H1 (cell line): ENCODE results near the gene KCTD8. TPM values are rescaled to one million over a fixed set of nuclear protein-coding genes. Genes with fewer than 3 reads are reported as not detected.
"Not testable (repeated sequence)": the region's sequence is repeated elsewhere in the genome, so short reads cannot be mapped to it uniquely, and the experiment has no call there.

Source experiments
- CTCF ChIA-PET: fragments of 300-600 bp; sonication (Branson Sonifier 250); formaldehyde crosslinking; loops from one replicate; lab custom pipeline; 2021; ENCODE audit not compliant: partially characterized antibody; lab: Charles Lee
- POLR2A ChIA-PET: fragments of 300-600 bp; sonication (Branson Sonifier 250); formaldehyde crosslinking; loops from one replicate; lab custom pipeline; 2021; ENCODE audit warnings: inconsistent platforms; ENCODE audit not compliant: partially characterized antibody; lab: Charles Lee
- DNase-seq, 2 experiments: peaks; one replicate each; pipeline versions ENCODE4 v3.0.0 to v3.0.0-alpha.2; 2010 to 2022; ENCODE audit warnings: low spot score in 2 of 2, low read depth in 1 of 2, mixed read lengths in 1 of 2
- FAIRE-seq: peaks from 2 replicates; lab custom pipeline; 2011; peaks lifted over from hg19 to GRCh38; lab: Jason Lieb, UNC
- H2AFZ ChIP-seq: 2 replicates; pipeline ENCODE4 v1.8.1; 2012; ENCODE audit warnings: low read length, inconsistent platforms
- H2AK5ac ChIP-seq: 2 replicates; pipeline ENCODE4 v1.6.1; 2013; ENCODE audit warnings: low read depth, low read length
- H2BK120ac ChIP-seq: replicated peaks from 2 replicates; pipeline ENCODE3; 2013; ENCODE audit warnings: low read depth, low read length, inconsistent platforms
- H2BK12ac ChIP-seq: 2 replicates; pipeline ENCODE4 v1.6.1; 2013; ENCODE audit warnings: low read depth, low read length
- H2BK15ac ChIP-seq: 2 replicates; pipeline ENCODE4 v1.6.1; 2013; ENCODE audit warnings: low read length
- H2BK20ac ChIP-seq: 2 replicates; pipeline ENCODE4 v1.6.1; 2013; ENCODE audit warnings: low read length
- H2BK5ac ChIP-seq: 2 replicates; pipeline ENCODE4 v1.6.1; 2013; ENCODE audit warnings: low read depth, low read length
- H3K14ac ChIP-seq: 2 replicates; pipeline ENCODE4 v1.6.1; 2013; ENCODE audit warnings: inconsistent platforms; ENCODE audit not compliant: insufficient read length
- H3K18ac ChIP-seq: 2 replicates; pipeline ENCODE4 v1.6.1; 2013; ENCODE audit warnings: low read length; ENCODE audit errors: extremely low read depth
- H3K23ac ChIP-seq: 2 replicates; pipeline ENCODE4 v1.6.1; 2013; ENCODE audit warnings: inconsistent platforms; ENCODE audit not compliant: insufficient read length
- H3K23me2 ChIP-seq: 2 replicates; pipeline ENCODE4 v1.6.1; 2013; ENCODE audit warnings: low read depth, low read length
- H3K27ac ChIP-seq: 2 replicates; pipeline ENCODE4 v1.6.1; 2011; ENCODE audit warnings: low read depth, low read length, inconsistent platforms
- H3K27me3 ChIP-seq, 4 experiments: replicated peaks in 1 of 4; 1 replicate in 1 of 4; 2 replicates in 3 of 4; pipeline versions ENCODE4 v1.6.1 to v1.8.1; 2011 to 2013; ENCODE audit warnings: low read length in 3 of 4, mild to moderate bottlenecking in 3 of 4, inconsistent platforms in 2 of 4, mixed read lengths in 2 of 4, moderate library complexity in 1 of 4; ENCODE audit not compliant: control insufficient read depth in 3 of 4, insufficient read depth in 3 of 4; ENCODE audit errors: extremely low read depth in 1 of 4
- H3K36me3 ChIP-seq, 4 experiments: 2 replicates each; pipeline versions ENCODE4 v1.6.1 to v1.8.1; 2011 to 2013; ENCODE audit warnings: mild to moderate bottlenecking in 4 of 4, low read length in 3 of 4, moderate library complexity in 2 of 4, control low read depth in 1 of 4, inconsistent platforms in 1 of 4; ENCODE audit not compliant: insufficient read depth in 4 of 4, control insufficient read depth in 2 of 4
- H3K4ac ChIP-seq: replicated peaks from 2 replicates; pipeline ENCODE3; 2013; ENCODE audit warnings: low read length, low read depth, mixed read lengths, inconsistent platforms; ENCODE audit not compliant: insufficient read length
- H3K4me1 ChIP-seq, 4 experiments: replicated peaks in 1 of 4; 1 replicate in 1 of 4; 2 replicates in 3 of 4; pipeline versions ENCODE4 v1.6.1 to v1.8.1; 2011 to 2013; ENCODE audit warnings: low read length in 3 of 4, inconsistent platforms in 2 of 4, mixed read lengths in 1 of 4; ENCODE audit not compliant: insufficient read depth in 4 of 4, control insufficient read depth in 3 of 4
- H3K4me2 ChIP-seq, 2 experiments: 2 replicates each; pipeline versions ENCODE4 v1.6.1 to v1.8.1; 2011 to 2013; ENCODE audit warnings: low read depth in 2 of 2, low read length in 2 of 2, control low read depth in 1 of 2, inconsistent platforms in 1 of 2, mild to moderate bottlenecking in 1 of 2; ENCODE audit not compliant: insufficient read depth in 1 of 2
- H3K4me3 ChIP-seq, 4 experiments: fragments of 200-600, 300-600 bp in 1 of 4; sonication (generic), shearing (Covaris generic), sonication (Bioruptor Twin) in 1 of 4; 2 replicates each; pipeline versions ENCODE4 v1.5.1 to v1.8.1; 2011 to 2016; ENCODE audit warnings: low read length in 4 of 4, low read depth in 3 of 4, control low read depth in 2 of 4, inconsistent platforms in 2 of 4, mild to moderate bottlenecking in 2 of 4, mixed read lengths in 1 of 4, moderate library complexity in 1 of 4; ENCODE audit not compliant: insufficient read depth in 2 of 4; ENCODE audit errors: extremely low read depth in 1 of 4
- H3K56ac ChIP-seq: replicated peaks from 2 replicates; pipeline ENCODE3; 2013; ENCODE audit warnings: low read depth, mild to moderate bottlenecking, mixed read lengths, low read length, inconsistent platforms; ENCODE audit not compliant: insufficient read length
- H3K79me1 ChIP-seq: 2 replicates; pipeline ENCODE4 v1.6.1; 2013; ENCODE audit warnings: low read depth, low read length, control low read depth
- H3K79me2 ChIP-seq, 2 experiments: 2 replicates each; pipeline versions ENCODE4 v1.6.1 to v1.8.1; 2012 to 2013; ENCODE audit warnings: low read length in 2 of 2, mild to moderate bottlenecking in 2 of 2, inconsistent platforms in 1 of 2; ENCODE audit not compliant: insufficient read depth in 2 of 2, control insufficient read depth in 1 of 2
- H3K9ac ChIP-seq, 4 experiments: replicated peaks in 1 of 4; 1 replicate in 1 of 4; 2 replicates in 3 of 4; pipeline versions ENCODE4 v1.6.1 to v1.8.1; 2011 to 2013; ENCODE audit warnings: low read depth in 3 of 4, low read length in 3 of 4, control low read depth in 2 of 4, mild to moderate bottlenecking in 2 of 4, moderate library complexity in 2 of 4, inconsistent platforms in 1 of 4; ENCODE audit errors: extremely low read depth in 1 of 4
- H3K9me3 ChIP-seq, 2 experiments: 2 replicates each; pipeline versions ENCODE4 v1.6.1 to v1.8.1; 2012 to 2013; ENCODE audit warnings: mild to moderate bottlenecking in 2 of 2, moderate library complexity in 2 of 2, control low read depth in 1 of 2, inconsistent platforms in 1 of 2, low read depth in 1 of 2, low read length in 1 of 2, mixed read lengths in 1 of 2; ENCODE audit not compliant: insufficient read depth in 2 of 2
- H4K20me1 ChIP-seq, 2 experiments: replicated peaks in 1 of 2; 2 replicates each; pipeline versions ENCODE3 to v1.8.1; 2011 to 2013; ENCODE audit warnings: inconsistent platforms in 2 of 2, low read length in 2 of 2, mild to moderate bottlenecking in 1 of 2; ENCODE audit not compliant: insufficient read depth in 2 of 2, control insufficient read depth in 1 of 2
- H4K5ac ChIP-seq: 2 replicates; pipeline ENCODE4 v1.6.1; 2013; ENCODE audit warnings: low read length, low read depth, mixed read lengths, inconsistent platforms; ENCODE audit not compliant: insufficient read length
- H4K8ac ChIP-seq: 2 replicates; pipeline ENCODE4 v1.8.0; 2013; ENCODE audit warnings: mild to moderate bottlenecking, moderate library complexity, low read length, inconsistent platforms; ENCODE audit not compliant: insufficient read depth; ENCODE audit errors: extremely low read depth
- H4K91ac ChIP-seq: replicated peaks from 2 replicates; pipeline ENCODE3; 2013; ENCODE audit warnings: low read length, mixed read lengths, inconsistent platforms; ENCODE audit not compliant: insufficient read length
- WGBS, 2 experiments: shearing (Covaris generic) in 1 of 2; methylation state at CpG; one replicate each; pipeline versions ENCODE4 v1.1.6 to v1.1.7; 2013 to 2015; ENCODE audit warnings: low lambda C conversion rate in 2 of 2, mixed read lengths in 2 of 2, inconsistent platforms in 1 of 2, low coverage in 1 of 2, missing lambda C conversion rate in 1 of 2; ENCODE audit not compliant: insufficient replicate concordance in 2 of 2, insufficient coverage in 1 of 2, insufficient read length in 1 of 2; ENCODE audit errors: extremely low coverage in 1 of 2, missing lambda C conversion rate in 1 of 2; 5-methylcytosine and 5-hydroxymethylcytosine counted together
- polyA plus RNA-seq, 7 experiments: library from polyadenylated mRNA; depleted of rRNA in 3 of 7; stranded (reverse) in 5 of 7; unstranded in 2 of 7; fragments of >200 nt in 5 of 7; fragments of 200-250 nt in 2 of 7; gene quantifications; 1 replicate in 5 of 7; 2 replicates in 1 of 7; 4 replicates in 1 of 7; pipeline versions ENCODE4 v1.2.1 to v1.2.3, GENCODE V29; 2011 to 2013; ENCODE audit warnings: missing spikeins in 2 of 7, mixed read lengths in 2 of 7
- total RNA-seq: library from RNA; stranded (reverse); fragmentation: NEBNext Ultra II Directional; extraction: Animal tissue kit (Norgen Biotek cat#: 25700); gene quantifications from 2 replicates; pipeline ENCODE4 v1.2.1, GENCODE V29; 2021

The KCTD8 gene
- total and polyA plus RNA-seq, 2 of the 8 experiments (the other 6 are each of a cell fraction or from before 2014, with no cell fraction given): 2.9 to 3.7 TPM

- H3K56ac ChIP-seq, CTCF ChIA-PET, H2AK5ac ChIP-seq, H4K20me1 ChIP-seq, H2AFZ ChIP-seq, H2BK12ac ChIP-seq, H3K4me1 ChIP-seq, H3K4ac ChIP-seq, H3K27ac ChIP-seq, H3K4me3 ChIP-seq, H3K27me3 ChIP-seq, H3K79me1 ChIP-seq, FAIRE-seq, H3K9ac ChIP-seq, H4K5ac ChIP-seq, POLR2A ChIA-PET, H3K79me2 ChIP-seq, H3K36me3 ChIP-seq, H2BK120ac ChIP-seq, H4K8ac ChIP-seq, H2BK15ac ChIP-seq, H3K23ac ChIP-seq, H3K23me2 ChIP-seq, H4K91ac ChIP-seq, H3K4me2 ChIP-seq, H3K18ac ChIP-seq, DNase-seq, H3K14ac ChIP-seq, H2BK20ac ChIP-seq, H2BK5ac ChIP-seq: not testable (repeated sequence)
- WGBS, 2 experiments: 99% methylated on average over 14 of the region's 54 CpGs; no CpG with 5 or more reads in 1 of the 2 experiments
- peaks cover 0 to 18% of the 10 kb centered on the region in 2 experiments; a peak in 2 of 4 replicates for H3K9me3 ChIP-seq
Measured at GRCh38 chr4:44181491-44182349, 266.9 kb downstream of the KCTD8 start.
